Fibroblast of lung (primary cell): ENCODE measurements around the gene DGKA. TPM values are rescaled to one million over a fixed set of nuclear protein-coding genes. Genes with fewer than 3 reads are reported as not detected.
"Not testable (repeated sequence)": the region's sequence is repeated elsewhere in the genome, so short reads cannot be mapped to it uniquely, and the experiment has no call there.

ENCODE experiments used
- DNase-seq, 2 donors: peaks; one replicate each; pipeline versions ENCODE4 v3.0.0 to v3.0.0-alpha.2; 2010; ENCODE audit warnings: low read depth in 2 of 2
- H2AFZ ChIP-seq: 2 replicates; pipeline ENCODE4 v1.5.1; 2012; ENCODE audit warnings: low read length, control low read depth, inconsistent platforms
- H3K27ac ChIP-seq: 2 replicates; pipeline ENCODE4 v1.5.1; 2011; ENCODE audit warnings: low read length, control low read depth; ENCODE audit not compliant: insufficient read depth
- H3K27me3 ChIP-seq: 2 replicates; pipeline ENCODE4 v1.5.1; 2011; ENCODE audit warnings: mild to moderate bottlenecking, low read length; ENCODE audit not compliant: control insufficient read depth, insufficient read depth
- H3K36me3 ChIP-seq: 2 replicates; pipeline ENCODE4 v1.5.1; 2011; ENCODE audit warnings: low read length; ENCODE audit not compliant: control insufficient read depth, insufficient read depth
- H3K4me1 ChIP-seq: 2 replicates; pipeline ENCODE4 v1.5.1; 2011; ENCODE audit warnings: low read length; ENCODE audit not compliant: control insufficient read depth, insufficient read depth; ENCODE audit errors: extremely low read depth
- H3K4me2 ChIP-seq: 2 replicates; pipeline ENCODE4 v1.5.1; 2011; ENCODE audit warnings: low read length, control low read depth; ENCODE audit not compliant: insufficient read depth; ENCODE audit errors: extremely low read depth
- H3K4me3 ChIP-seq, 4 experiments: fragments of 200-600 bp in 1 of 4; sonication (generic) in 1 of 4; replicated peaks in 1 of 4; 2 replicates each; pipeline ENCODE4 v1.5.1; 2011 to 2016; ENCODE audit warnings: low read length in 4 of 4, low read depth in 3 of 4, mild to moderate bottlenecking in 3 of 4, control low read depth in 2 of 4, inconsistent platforms in 1 of 4, mixed read lengths in 1 of 4; ENCODE audit not compliant: insufficient read depth in 1 of 4; ENCODE audit errors: control extremely low read depth in 1 of 4
- H3K79me2 ChIP-seq: 2 replicates; pipeline ENCODE4 v1.5.1; 2012; ENCODE audit warnings: mild to moderate bottlenecking, low read length, inconsistent platforms; ENCODE audit not compliant: control insufficient read depth, insufficient read depth
- H3K9ac ChIP-seq: 2 replicates; pipeline ENCODE4 v1.5.1; 2011; ENCODE audit warnings: mild to moderate bottlenecking, low read length, control low read depth; ENCODE audit not compliant: insufficient read depth
- H3K9me3 ChIP-seq: 2 replicates; pipeline ENCODE4 v1.5.1; 2012; ENCODE audit warnings: low read depth, low read length; ENCODE audit not compliant: control insufficient read depth, insufficient read depth
- H4K20me1 ChIP-seq: 2 replicates; pipeline ENCODE4 v1.5.1; 2011; ENCODE audit warnings: low read length; ENCODE audit not compliant: control insufficient read depth, insufficient read depth; ENCODE audit errors: extremely low read depth
- EZH2 ChIP-seq: IDR thresholded peaks from 2 replicates; pipeline ENCODE4 v1.5.1; 2012; ENCODE audit warnings: low read length, control low read depth, mild to moderate bottlenecking; ENCODE audit errors: missing control alignments
- polyA plus RNA-seq, 2 donors: library from polyadenylated mRNA; depleted of rRNA in 1 of 2; stranded (reverse) in 1 of 2; unstranded in 1 of 2; fragments of >200 nt; gene quantifications; 2 replicates each; pipeline ENCODE4 v1.2.1, GENCODE V29; 2011 to 2012; ENCODE audit warnings: missing spikeins in 1 of 2
- total RNA-seq: library from RNA; depleted of rRNA; stranded (reverse); fragments of >200 nt; gene quantifications from 2 replicates; pipeline ENCODE4 v1.2.1, GENCODE V29; 2014
- TF ChIP-seq, protein P1 (sequence below), 2 donors: IDR thresholded peaks in 1 of 2; conservative IDR thresholded peaks in 1 of 2; 1 replicate in 1 of 2; 2 replicates in 1 of 2; pipeline ENCODE4 v1.5.1; 2011 to 2012; ENCODE audit warnings: low read length in 2 of 2, control low read depth in 1 of 2, inconsistent platforms in 1 of 2, low read depth in 1 of 2, mild to moderate bottlenecking in 1 of 2

The DGKA gene
- total and polyA plus RNA-seq, 2 donors (not counting 1 experiment from before 2014, with no cell fraction given) = 44.7 to 51.9 TPM

DNA sequence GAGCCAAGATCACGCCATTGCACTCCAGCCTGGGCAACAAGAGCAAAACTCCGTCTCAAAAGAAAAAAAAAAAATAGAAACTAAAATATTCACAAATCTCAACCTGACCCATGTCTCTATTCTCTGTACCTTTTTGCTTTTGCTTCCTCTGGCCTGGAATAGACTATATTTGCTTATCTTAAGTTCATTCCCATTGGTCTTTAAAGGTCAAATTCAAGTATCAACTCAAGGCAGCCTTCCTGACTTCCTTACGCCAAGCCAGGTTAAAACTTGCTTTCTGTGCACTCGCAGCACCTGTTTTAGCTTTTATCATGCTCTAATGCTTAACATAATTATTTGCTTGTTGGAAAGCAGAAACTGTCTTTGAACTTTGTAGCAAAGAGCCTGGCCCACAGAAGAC, 18.1 kb upstream of the DGKA start:
- H3K9me3 ChIP-seq = no peaks in the 10 kb centered on the region
- H3K4me1 ChIP-seq = peaks cover 3% of the 10 kb centered on the region
- H3K27ac ChIP-seq = no peak overlapping the region
- DNase-seq = no peak
- H3K9ac ChIP-seq = no peak overlapping the region
- no peak for TF ChIP-seq EZH2
- TF ChIP-seq, protein P1, sequence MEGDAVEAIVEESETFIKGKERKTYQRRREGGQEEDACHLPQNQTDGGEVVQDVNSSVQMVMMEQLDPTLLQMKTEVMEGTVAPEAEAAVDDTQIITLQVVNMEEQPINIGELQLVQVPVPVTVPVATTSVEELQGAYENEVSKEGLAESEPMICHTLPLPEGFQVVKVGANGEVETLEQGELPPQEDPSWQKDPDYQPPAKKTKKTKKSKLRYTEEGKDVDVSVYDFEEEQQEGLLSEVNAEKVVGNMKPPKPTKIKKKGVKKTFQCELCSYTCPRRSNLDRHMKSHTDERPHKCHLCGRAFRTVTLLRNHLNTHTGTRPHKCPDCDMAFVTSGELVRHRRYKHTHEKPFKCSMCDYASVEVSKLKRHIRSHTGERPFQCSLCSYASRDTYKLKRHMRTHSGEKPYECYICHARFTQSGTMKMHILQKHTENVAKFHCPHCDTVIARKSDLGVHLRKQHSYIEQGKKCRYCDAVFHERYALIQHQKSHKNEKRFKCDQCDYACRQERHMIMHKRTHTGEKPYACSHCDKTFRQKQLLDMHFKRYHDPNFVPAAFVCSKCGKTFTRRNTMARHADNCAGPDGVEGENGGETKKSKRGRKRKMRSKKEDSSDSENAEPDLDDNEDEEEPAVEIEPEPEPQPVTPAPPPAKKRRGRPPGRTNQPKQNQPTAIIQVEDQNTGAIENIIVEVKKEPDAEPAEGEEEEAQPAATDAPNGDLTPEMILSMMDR (conservative IDR thresholded peaks at IDR 0.05 in 1 of 2, IDR thresholded peaks at IDR 0.05 in 1 of 2; ENCODE audit: low read depth in 1 of 2, low read length in 2 of 2) = no peak
- no peaks in the 10 kb centered on the region for H3K27me3 ChIP-seq
- H4K20me1 ChIP-seq = no peaks in the 10 kb centered on the region
- H3K79me2 ChIP-seq = peaks cover 22% of the 10 kb centered on the region
- H3K4me2 ChIP-seq = no peak overlapping the region
- no peak overlapping the region for H2AFZ ChIP-seq
- no peaks in the 10 kb centered on the region for H3K36me3 ChIP-seq
- H3K4me3 ChIP-seq = no peak overlapping the region

DNA sequence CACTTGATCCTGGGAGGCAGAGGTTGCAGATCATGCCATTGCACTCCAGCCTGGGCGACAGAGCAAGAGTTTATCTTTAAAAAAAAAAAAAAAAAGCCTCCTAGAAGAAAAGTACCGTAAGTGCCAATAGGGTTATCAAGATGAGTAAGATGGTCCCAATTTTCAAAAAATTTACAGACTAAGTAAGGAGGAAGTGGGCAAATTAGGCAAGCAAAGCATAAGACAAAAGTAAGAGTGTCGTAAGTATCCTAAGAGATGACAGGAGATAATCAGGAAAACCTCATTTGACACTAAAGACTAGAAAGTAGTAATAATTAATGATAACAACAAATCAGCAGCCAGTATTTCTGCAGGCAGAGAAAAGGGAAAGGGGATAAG, 15.5 kb upstream of the DGKA start:
- DNase-seq = no peak
- Histone ChIP-seq H3K9ac (no peak overlapping the region), H3K36me3 (no peaks in the 10 kb centered on the region), H3K27me3 (no peaks in the 10 kb centered on the region), H2AFZ (no peak overlapping the region), H3K27ac (no peak overlapping the region), H4K20me1 (no peaks in the 10 kb centered on the region), H3K4me2 (no peak overlapping the region), H3K79me2 (peaks cover 31% of the 10 kb centered on the region), H3K9me3 (no peaks in the 10 kb centered on the region), H3K4me3 (no peak overlapping the region), H3K4me1 (peaks cover 4% of the 10 kb centered on the region)
- TF ChIP-seq EZH2 = no peak
- TF ChIP-seq, protein P1 (conservative IDR thresholded peaks at IDR 0.05 in 1 of 2, IDR thresholded peaks at IDR 0.05 in 1 of 2; ENCODE audit: low read depth in 1 of 2, low read length in 2 of 2) = no peak

DNA sequence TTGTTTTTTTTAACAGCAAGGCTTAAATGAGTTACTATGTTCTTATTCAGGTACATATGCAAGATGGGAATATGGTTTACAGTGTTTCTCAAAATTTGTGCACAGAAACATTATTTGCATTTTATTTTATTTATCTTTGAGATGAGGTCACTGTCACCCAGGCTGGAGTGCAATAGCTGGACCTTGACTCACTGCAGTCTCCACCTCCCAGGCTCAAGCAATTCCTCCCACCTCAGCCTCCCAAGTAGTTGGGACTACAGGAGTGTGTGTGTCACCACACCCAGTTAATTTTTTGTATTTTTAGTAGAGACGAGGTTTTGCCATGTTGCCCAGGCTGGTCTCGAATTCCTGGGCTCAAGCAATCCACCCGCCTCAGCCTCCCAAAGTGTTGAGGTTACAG, 11.9 kb upstream of the DGKA start:
- not testable (repeated sequence) for H3K9me3 ChIP-seq, H4K20me1 ChIP-seq, H3K9ac ChIP-seq, H3K27me3 ChIP-seq, H2AFZ ChIP-seq, H3K4me1 ChIP-seq, H3K4me3 ChIP-seq, H3K4me2 ChIP-seq, H3K36me3 ChIP-seq
- peaks cover 50% of the 10 kb centered on the region for H3K79me2 ChIP-seq
- peak in 1 of 2 donors; percentile 67 for DNase-seq
- peak overlapping the region; percentile 41 for H3K27ac ChIP-seq

DNA sequence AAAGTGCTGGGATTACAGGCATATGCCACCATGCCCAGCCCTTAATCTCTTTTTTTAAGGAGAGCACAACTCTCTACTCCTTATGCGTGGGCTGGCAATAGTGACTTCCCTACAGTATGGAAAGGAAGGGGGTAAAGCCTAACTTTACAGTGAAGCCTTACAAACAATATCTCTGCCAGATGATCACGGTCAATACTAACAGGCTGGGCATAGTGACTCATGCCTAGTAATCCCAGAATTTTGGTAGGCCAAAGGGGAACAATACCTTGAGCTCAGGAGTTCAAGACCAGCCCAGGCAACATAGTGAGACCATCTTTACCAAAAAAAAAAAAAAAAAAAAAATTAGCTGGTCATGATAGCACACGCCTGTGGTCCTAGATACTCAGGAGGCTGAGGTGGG, 8.8 kb upstream of the DGKA start:
- TF ChIP-seq, protein P1 (conservative IDR thresholded peaks at IDR 0.05 in 1 of 2, IDR thresholded peaks at IDR 0.05 in 1 of 2; ENCODE audit: low read depth in 1 of 2, low read length in 2 of 2) = no peak
- no peak for TF ChIP-seq EZH2
- no peak overlapping the region for H2AFZ ChIP-seq
- peaks cover 60% of the 10 kb centered on the region for H3K79me2 ChIP-seq

DNA sequence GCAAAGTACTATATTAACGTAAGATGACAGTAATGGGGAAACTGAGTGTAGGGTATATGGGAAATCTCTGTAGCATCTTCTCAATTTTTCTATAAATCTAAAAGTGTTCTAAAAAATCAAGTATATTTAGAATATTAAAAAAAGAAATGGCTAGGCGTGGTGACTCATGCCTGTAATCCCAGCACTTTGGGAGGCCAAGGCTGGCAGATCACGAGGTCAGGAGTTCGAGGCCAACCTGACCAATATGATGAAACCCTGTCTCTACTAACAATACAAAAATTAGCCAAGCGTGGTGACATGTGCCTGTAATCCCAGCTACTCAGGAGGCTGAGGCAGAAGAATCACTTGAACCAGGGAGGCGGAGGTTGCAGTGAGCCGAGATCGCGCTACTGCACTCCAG, 7.3 kb upstream of the DGKA start:
- peaks cover 56% of the 10 kb centered on the region for H3K79me2 ChIP-seq
- H3K4me1 ChIP-seq, H4K20me1 ChIP-seq, H3K9me3 ChIP-seq, H3K27me3 ChIP-seq, H2AFZ ChIP-seq, H3K9ac ChIP-seq, H3K27ac ChIP-seq, DNase-seq, H3K4me2 ChIP-seq, H3K4me3 ChIP-seq, H3K36me3 ChIP-seq: not testable (repeated sequence)

More for the DNA sequence above, 8.8 kb upstream of the DGKA start:
- Histone ChIP-seq H3K9me3 (no peaks in the 10 kb centered on the region), H3K4me2 (no peak overlapping the region), H3K4me1 (peaks cover 2% of the 10 kb centered on the region), H3K36me3 (no peaks in the 10 kb centered on the region), H3K9ac (no peak overlapping the region), H3K27ac (peak overlapping the region; percentile 24), H3K27me3 (no peaks in the 10 kb centered on the region), H4K20me1 (no peaks in the 10 kb centered on the region), H3K4me3 (no peak overlapping the region)
- DNase-seq = no peak
